ENCODE measurements around the gene TMEM109.

DNA sequence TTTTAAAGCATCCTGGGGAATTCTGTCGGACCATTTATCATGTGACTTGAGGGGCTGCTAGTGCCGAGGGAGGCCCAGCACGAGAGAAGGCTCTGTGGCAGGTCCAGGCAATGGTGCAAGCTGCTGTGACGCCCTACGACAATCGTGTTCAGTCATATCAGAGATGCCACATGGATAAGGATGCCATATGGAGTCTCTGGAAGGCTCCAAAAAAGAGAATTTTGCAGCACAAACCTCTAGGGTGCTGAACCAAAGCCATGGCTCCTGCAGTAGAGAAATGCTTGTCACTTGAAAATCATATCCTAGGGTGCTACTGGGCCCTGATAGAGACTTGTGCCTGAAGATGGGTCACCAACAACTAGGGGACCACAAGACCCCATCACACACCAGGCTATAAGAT is 50.8 kb downstream of the TMEM109 start:
- no peak for TF ChIP-seq POLR2AphosphoS5 (IDR thresholded peaks at IDR 0.05; ENCODE audit: insufficient read depth in 1 of 2, low read depth in 1 of 2)
- no peak for TF ChIP-seq POLR2A (IDR thresholded peaks at IDR 0.05)
- TF ChIP-seq, protein P1, sequence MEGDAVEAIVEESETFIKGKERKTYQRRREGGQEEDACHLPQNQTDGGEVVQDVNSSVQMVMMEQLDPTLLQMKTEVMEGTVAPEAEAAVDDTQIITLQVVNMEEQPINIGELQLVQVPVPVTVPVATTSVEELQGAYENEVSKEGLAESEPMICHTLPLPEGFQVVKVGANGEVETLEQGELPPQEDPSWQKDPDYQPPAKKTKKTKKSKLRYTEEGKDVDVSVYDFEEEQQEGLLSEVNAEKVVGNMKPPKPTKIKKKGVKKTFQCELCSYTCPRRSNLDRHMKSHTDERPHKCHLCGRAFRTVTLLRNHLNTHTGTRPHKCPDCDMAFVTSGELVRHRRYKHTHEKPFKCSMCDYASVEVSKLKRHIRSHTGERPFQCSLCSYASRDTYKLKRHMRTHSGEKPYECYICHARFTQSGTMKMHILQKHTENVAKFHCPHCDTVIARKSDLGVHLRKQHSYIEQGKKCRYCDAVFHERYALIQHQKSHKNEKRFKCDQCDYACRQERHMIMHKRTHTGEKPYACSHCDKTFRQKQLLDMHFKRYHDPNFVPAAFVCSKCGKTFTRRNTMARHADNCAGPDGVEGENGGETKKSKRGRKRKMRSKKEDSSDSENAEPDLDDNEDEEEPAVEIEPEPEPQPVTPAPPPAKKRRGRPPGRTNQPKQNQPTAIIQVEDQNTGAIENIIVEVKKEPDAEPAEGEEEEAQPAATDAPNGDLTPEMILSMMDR (IDR thresholded peaks at IDR 0.05), result no peak
